ENCODE data around the gene TEPSIN.

GRCh38 chr17:81222906-81223761, 15.7 kb downstream of the TEPSIN start, which contains the start of gene CEP131:
- TF ChIP-seq CTCF (IDR thresholded peaks at IDR 0.05; ENCODE audit: insufficient read depth, low read length) = no peak
- TF ChIP-seq POLR2AphosphoS5 (IDR thresholded peaks at IDR 0.05; ENCODE audit: low read depth) = peak; percentile 52; the same call in 1 of the 2 replicates
